Measurements from ENCODE around the gene AGAP1.

DNA sequence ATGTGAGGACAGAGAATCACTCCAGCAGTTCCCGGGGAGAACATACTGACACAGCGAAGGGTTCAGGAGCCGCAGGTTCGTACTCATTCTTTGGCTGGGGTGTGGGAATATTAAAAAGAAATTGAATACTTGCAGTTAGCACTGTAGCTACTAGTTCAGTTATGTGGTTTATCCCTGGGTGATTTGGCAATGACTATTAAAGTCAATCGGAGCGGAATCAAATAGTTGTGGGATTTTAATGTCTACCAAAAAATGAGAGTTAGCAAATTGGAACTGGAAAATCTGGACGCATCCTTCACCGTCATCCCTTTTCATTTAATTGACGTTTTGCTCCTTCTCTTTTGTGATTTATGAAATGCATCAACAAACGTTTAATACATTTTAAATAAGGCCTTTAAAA, 623.6 kb downstream of the AGAP1 start:
- no peak for TF ChIP-seq EP300 (IDR thresholded peaks at IDR 0.05)
- TF ChIP-seq, protein P1, sequence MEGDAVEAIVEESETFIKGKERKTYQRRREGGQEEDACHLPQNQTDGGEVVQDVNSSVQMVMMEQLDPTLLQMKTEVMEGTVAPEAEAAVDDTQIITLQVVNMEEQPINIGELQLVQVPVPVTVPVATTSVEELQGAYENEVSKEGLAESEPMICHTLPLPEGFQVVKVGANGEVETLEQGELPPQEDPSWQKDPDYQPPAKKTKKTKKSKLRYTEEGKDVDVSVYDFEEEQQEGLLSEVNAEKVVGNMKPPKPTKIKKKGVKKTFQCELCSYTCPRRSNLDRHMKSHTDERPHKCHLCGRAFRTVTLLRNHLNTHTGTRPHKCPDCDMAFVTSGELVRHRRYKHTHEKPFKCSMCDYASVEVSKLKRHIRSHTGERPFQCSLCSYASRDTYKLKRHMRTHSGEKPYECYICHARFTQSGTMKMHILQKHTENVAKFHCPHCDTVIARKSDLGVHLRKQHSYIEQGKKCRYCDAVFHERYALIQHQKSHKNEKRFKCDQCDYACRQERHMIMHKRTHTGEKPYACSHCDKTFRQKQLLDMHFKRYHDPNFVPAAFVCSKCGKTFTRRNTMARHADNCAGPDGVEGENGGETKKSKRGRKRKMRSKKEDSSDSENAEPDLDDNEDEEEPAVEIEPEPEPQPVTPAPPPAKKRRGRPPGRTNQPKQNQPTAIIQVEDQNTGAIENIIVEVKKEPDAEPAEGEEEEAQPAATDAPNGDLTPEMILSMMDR (IDR thresholded peaks at IDR 0.05) = no peak
- no peak for TF ChIP-seq POLR2A (IDR thresholded peaks at IDR 0.05)
- no peak for TF ChIP-seq POLR2AphosphoS5 (IDR thresholded peaks at IDR 0.05)

All from sigmoid colon (tissue), 4 donors.